ENCODE results near the gene DISC1. TPM values are rescaled to one million over a fixed set of nuclear protein-coding genes. Genes with fewer than 3 reads are reported as not detected.
"Not testable (repeated sequence)": the region's sequence is repeated elsewhere in the genome, so short reads cannot be mapped to it uniquely, and the experiment has no call there.

The DISC1 gene
- total RNA-seq, 2 experiments from 2014 or later, result 19.8 to 20.0 TPM

DNA sequence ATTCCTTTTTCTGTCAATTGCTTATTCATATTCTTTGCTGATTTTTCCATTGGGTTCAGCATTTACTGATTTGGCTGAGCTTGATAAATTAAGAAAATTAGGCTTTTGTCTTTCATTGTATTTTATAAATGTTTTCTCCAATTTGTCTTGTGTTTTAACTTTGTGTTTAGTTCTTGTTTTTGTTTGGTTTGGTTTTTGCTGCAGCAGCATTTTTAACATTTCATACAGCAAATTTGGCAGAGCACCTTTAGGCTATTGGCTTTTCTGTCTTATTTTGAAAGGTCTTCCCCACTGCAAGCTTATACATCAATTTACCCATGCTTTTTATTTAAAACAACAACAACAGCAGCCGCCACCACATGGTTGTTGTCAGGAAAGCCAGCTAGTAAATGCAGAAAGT lies 33.8 kb upstream of the DISC1 start:
- Mint-ChIP-seq H3K9me3 (no peaks in the 10 kb centered on the region), H3K36me3 (ENCODE audit: low read depth) (no peaks in the 10 kb centered on the region), H3K27ac (no peak overlapping the region), H3K4me3 (no peak overlapping the region), H3K4me1 (ENCODE audit: low read depth) (no peaks in the 10 kb centered on the region), H3K27me3 (no peaks in the 10 kb centered on the region)
- intact Hi-C loops (cut with DNase I, micrococcal nuclease), result loop anchor here in 1 of 2 experiments (10.0 kb wide), 1 partner anchor 168 kb away; the partner anchor contains the start of gene EGLN1
- CTCF ChIA-PET, result interaction anchor here (1.4 kb wide), 1 partner anchor 12 kb away, joined by 3 read pairs; no protein-coding TSS in a partner anchor
- ATAC-seq (ENCODE audit: poor library complexity) (no peak), DNase-seq (no peak)
- POLR2A ChIA-PET, result no interaction called here
- H3K27ac ChIP-seq (ENCODE audit: low read depth in 1 of 2, low read length in 2 of 2), result no peak overlapping the region
- H3K4me3 ChIP-seq (ENCODE audit: low read length), result no peak overlapping the region
- no peak for TF ChIP-seq CTCF (IDR thresholded peaks at IDR 0.05)
- H3K9me3 ChIP-seq (ENCODE audit: control insufficient read depth in 1 of 2, insufficient read depth in 1 of 2, low read length in 2 of 2), result no peaks in the 10 kb centered on the region
- no peaks in the 10 kb centered on the region for H3K36me3 ChIP-seq (ENCODE audit: insufficient read depth, low read length)
- H3K4me1 ChIP-seq (ENCODE audit: insufficient read depth, low read length), result no peaks in the 10 kb centered on the region
- no peaks in the 10 kb centered on the region for H3K27me3 ChIP-seq (ENCODE audit: control insufficient read depth in 1 of 2, insufficient read depth in 2 of 2, low read length in 2 of 2)

- H3K36me3 ChIP-seq (ENCODE audit: insufficient read depth, low read length); H3K27me3 Mint-ChIP-seq; H3K27ac ChIP-seq (ENCODE audit: low read depth in 1 of 2, low read length in 2 of 2); DNase-seq; H3K27me3 ChIP-seq (ENCODE audit: control insufficient read depth in 1 of 2, insufficient read depth in 2 of 2, low read length in 2 of 2); ATAC-seq (ENCODE audit: poor library complexity); H3K4me3 ChIP-seq (ENCODE audit: low read length); H3K4me3 Mint-ChIP-seq; H3K4me1 Mint-ChIP-seq (ENCODE audit: low read depth); H3K4me1 ChIP-seq (ENCODE audit: insufficient read depth, low read length); POLR2A ChIA-PET; H3K9me3 ChIP-seq (ENCODE audit: control insufficient read depth in 1 of 2, insufficient read depth in 1 of 2, low read length in 2 of 2); H3K36me3 Mint-ChIP-seq (ENCODE audit: low read depth); CTCF ChIA-PET; H3K27ac Mint-ChIP-seq; H3K9me3 Mint-ChIP-seq: not testable (repeated sequence)
- intact Hi-C loops (cut with DNase I, micrococcal nuclease), result loop anchor here in 1 of 2 experiments (10.0 kb wide), 1 partner anchor 168 kb away; the partner anchor contains the start of gene EGLN1
Observed at GRCh38 chr1:231593264-231593663, 33.3 kb upstream of the DISC1 start.

DNA sequence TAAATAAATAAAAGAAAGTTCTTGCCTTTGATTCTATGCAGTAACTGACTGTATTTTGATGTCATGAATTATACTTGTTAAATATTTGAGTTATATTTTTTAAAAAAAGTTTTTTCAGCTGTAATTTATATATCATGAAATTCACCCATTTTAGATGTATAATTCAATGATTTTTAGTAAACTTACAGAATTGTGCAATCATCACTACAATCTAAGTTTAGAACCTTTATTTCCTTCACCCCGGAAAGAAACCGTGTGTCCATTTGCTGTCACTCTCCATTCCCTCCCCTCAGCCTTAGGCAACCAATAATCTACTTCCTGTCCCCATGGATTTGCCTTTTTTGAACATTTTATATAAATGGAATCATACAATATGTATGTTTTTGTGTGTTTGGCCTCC lies 32.5 kb upstream of the DISC1 start:
- no peak for TF ChIP-seq CTCF (IDR thresholded peaks at IDR 0.05)
- Mint-ChIP-seq H3K9me3 (no peaks in the 10 kb centered on the region), H3K4me1 (ENCODE audit: low read depth) (no peaks in the 10 kb centered on the region), H3K27me3 (no peaks in the 10 kb centered on the region), H3K4me3 (no peak overlapping the region), H3K36me3 (ENCODE audit: low read depth) (no peaks in the 10 kb centered on the region), H3K27ac (no peak overlapping the region)
- POLR2A ChIA-PET, result no interaction called here
- H3K4me1 ChIP-seq (ENCODE audit: insufficient read depth, low read length), result no peaks in the 10 kb centered on the region
- no peaks in the 10 kb centered on the region for H3K27me3 ChIP-seq (ENCODE audit: control insufficient read depth in 1 of 2, insufficient read depth in 2 of 2, low read length in 2 of 2)
- DNase-seq (no peak), ATAC-seq (ENCODE audit: poor library complexity) (no peak)
- intact Hi-C loops (cut with DNase I, micrococcal nuclease), result loop anchor here in 1 of 2 experiments (10.0 kb wide), 1 partner anchor 169 kb away; the partner anchor contains the start of gene EGLN1
- H3K9me3 ChIP-seq (ENCODE audit: control insufficient read depth in 1 of 2, insufficient read depth in 1 of 2, low read length in 2 of 2), result no peaks in the 10 kb centered on the region
- H3K27ac ChIP-seq (ENCODE audit: low read depth in 1 of 2, low read length in 2 of 2), result no peak overlapping the region
- H3K4me3 ChIP-seq (ENCODE audit: low read length), result no peak overlapping the region
- no peaks in the 10 kb centered on the region for H3K36me3 ChIP-seq (ENCODE audit: insufficient read depth, low read length)
- CTCF ChIA-PET, result no interaction called here

DNA sequence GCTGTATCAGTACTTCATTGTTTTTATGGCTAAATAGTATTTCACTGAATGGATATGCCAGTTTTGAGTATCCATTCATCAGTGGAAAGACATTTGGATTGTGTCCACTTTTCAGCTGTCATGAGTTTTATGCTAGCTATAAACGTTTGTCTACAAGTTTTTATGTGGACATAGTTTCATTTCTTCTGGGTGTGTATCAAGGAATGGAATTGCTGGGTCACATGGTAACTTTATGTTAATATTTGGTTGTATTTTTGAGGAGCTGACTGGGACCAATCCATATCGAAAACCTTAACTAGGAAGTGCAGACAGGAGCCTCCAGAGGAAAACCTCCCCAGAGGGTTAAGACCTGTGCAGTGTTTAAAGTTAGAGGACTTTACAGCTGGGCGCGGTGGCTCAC lies 31.8 kb upstream of the DISC1 start:
- no peaks in the 10 kb centered on the region for H3K36me3 Mint-ChIP-seq (ENCODE audit: low read depth)
- no peaks in the 10 kb centered on the region for H3K9me3 ChIP-seq (ENCODE audit: control insufficient read depth in 1 of 2, insufficient read depth in 1 of 2, low read length in 2 of 2)
- H3K27ac ChIP-seq (ENCODE audit: low read depth in 1 of 2, low read length in 2 of 2), result no peak overlapping the region
- no peaks in the 10 kb centered on the region for H3K36me3 ChIP-seq (ENCODE audit: insufficient read depth, low read length)
- no peaks in the 10 kb centered on the region for H3K27me3 ChIP-seq (ENCODE audit: control insufficient read depth in 1 of 2, insufficient read depth in 2 of 2, low read length in 2 of 2)
- TF ChIP-seq CTCF (IDR thresholded peaks at IDR 0.05), result no peak
- H3K4me3 ChIP-seq (ENCODE audit: low read length), result no peak overlapping the region
- ChIA-PET POLR2A (no interaction called here), CTCF (interaction anchor here (0.6 kb wide), 1 partner anchor 187 kb away, joined by 3 read pairs; no protein-coding TSS in a partner anchor)
- ATAC-seq (ENCODE audit: poor library complexity) (no peak), DNase-seq (no peak)
- intact Hi-C loops (cut with DNase I, micrococcal nuclease), result loop anchor here in 1 of 2 experiments (10.0 kb wide), 1 partner anchor 170 kb away; the partner anchor contains the start of gene EGLN1
- no peaks in the 10 kb centered on the region for H3K4me1 Mint-ChIP-seq (ENCODE audit: low read depth)
- no peak overlapping the region for H3K4me3 Mint-ChIP-seq
- no peaks in the 10 kb centered on the region for H3K27me3 Mint-ChIP-seq
- no peaks in the 10 kb centered on the region for H3K9me3 Mint-ChIP-seq
- no peak overlapping the region for H3K27ac Mint-ChIP-seq
- H3K4me1 ChIP-seq (ENCODE audit: insufficient read depth, low read length), result no peaks in the 10 kb centered on the region

Measured in CD4-positive, alpha-beta T cell (primary cell).